ENCODE data around the gene CARS1.

CARS1 gene

GRCh38 chr11:3035333-3035732 is 21.9 kb downstream of the CARS1 start:
- Mint-ChIP-seq H3K4me1 (no peaks in the 10 kb centered on the region), H3K9me3 (no peaks in the 10 kb centered on the region), H3K27me3 (ENCODE audit: low read depth) (no peaks in the 10 kb centered on the region), H3K36me3 (ENCODE audit: low read depth) (peaks cover 51% of the 10 kb centered on the region), H3K27ac (no peak overlapping the region), H3K4me3 (no peak overlapping the region)
- no peak for TF ChIP-seq CTCF (IDR thresholded peaks at IDR 0.05; ENCODE audit: unreplicated experiment in 3 of 3)

- Mint-ChIP-seq H3K4me3 (no peak overlapping the region), H3K4me1 (no peaks in the 10 kb centered on the region), H3K9me3 (no peaks in the 10 kb centered on the region), H3K36me3 (ENCODE audit: low read depth) (peaks cover 56% of the 10 kb centered on the region), H3K27me3 (ENCODE audit: low read depth) (no peaks in the 10 kb centered on the region), H3K27ac (no peak overlapping the region)
- TF ChIP-seq CTCF (IDR thresholded peaks at IDR 0.05; ENCODE audit: unreplicated experiment in 3 of 3): no peak
Observed at GRCh38 chr11:3030289-3031070, 26.7 kb downstream of the CARS1 start.

- H3K27ac Mint-ChIP-seq: peak overlapping the region in 1 of 3 experiments; percentile 64
- H3K9me3 Mint-ChIP-seq: no peaks in the 10 kb centered on the region
- peaks cover 51% of the 10 kb centered on the region for H3K36me3 Mint-ChIP-seq (ENCODE audit: low read depth)
- H3K27me3 Mint-ChIP-seq (ENCODE audit: low read depth): no peaks in the 10 kb centered on the region
- no peaks in the 10 kb centered on the region for H3K4me1 Mint-ChIP-seq
- TF ChIP-seq CTCF (IDR thresholded peaks at IDR 0.05; ENCODE audit: unreplicated experiment in 3 of 3): no peak
- H3K4me3 Mint-ChIP-seq: no peak overlapping the region
Observed at GRCh38 chr11:3028813-3029212, 28.4 kb downstream of the CARS1 start.

GRCh38 chr11:3026803-3027202 is 30.4 kb downstream of the CARS1 start:
- no peak overlapping the region for H3K4me3 Mint-ChIP-seq
- peaks cover 56% of the 10 kb centered on the region for H3K36me3 Mint-ChIP-seq (ENCODE audit: low read depth)
- H3K9me3 Mint-ChIP-seq: no peaks in the 10 kb centered on the region
- H3K27ac Mint-ChIP-seq: no peak overlapping the region
- H3K27me3 Mint-ChIP-seq (ENCODE audit: low read depth): no peaks in the 10 kb centered on the region
- no peak for TF ChIP-seq CTCF (IDR thresholded peaks at IDR 0.05; ENCODE audit: unreplicated experiment in 3 of 3)
- H3K4me1 Mint-ChIP-seq: peaks cover 6% of the 10 kb centered on the region

- H3K4me1 Mint-ChIP-seq: peaks cover 6% of the 10 kb centered on the region
- no peaks in the 10 kb centered on the region for H3K27me3 Mint-ChIP-seq (ENCODE audit: low read depth)
- TF ChIP-seq CTCF (IDR thresholded peaks at IDR 0.05; ENCODE audit: unreplicated experiment in 3 of 3): no peak
- H3K36me3 Mint-ChIP-seq (ENCODE audit: low read depth): peaks cover 33% of the 10 kb centered on the region
- H3K4me3 Mint-ChIP-seq: no peak overlapping the region
- no peak overlapping the region for H3K27ac Mint-ChIP-seq
- H3K9me3 Mint-ChIP-seq: no peaks in the 10 kb centered on the region
Observed at GRCh38 chr11:3022982-3023381, 34.2 kb downstream of the CARS1 start.
